ENCODE results near the gene PCDHA2.
"Not testable (repeated sequence)": the region's sequence is repeated elsewhere in the genome, so short reads cannot be mapped to it uniquely, and the experiment has no call there.

Gene PCDHA2

DNA sequence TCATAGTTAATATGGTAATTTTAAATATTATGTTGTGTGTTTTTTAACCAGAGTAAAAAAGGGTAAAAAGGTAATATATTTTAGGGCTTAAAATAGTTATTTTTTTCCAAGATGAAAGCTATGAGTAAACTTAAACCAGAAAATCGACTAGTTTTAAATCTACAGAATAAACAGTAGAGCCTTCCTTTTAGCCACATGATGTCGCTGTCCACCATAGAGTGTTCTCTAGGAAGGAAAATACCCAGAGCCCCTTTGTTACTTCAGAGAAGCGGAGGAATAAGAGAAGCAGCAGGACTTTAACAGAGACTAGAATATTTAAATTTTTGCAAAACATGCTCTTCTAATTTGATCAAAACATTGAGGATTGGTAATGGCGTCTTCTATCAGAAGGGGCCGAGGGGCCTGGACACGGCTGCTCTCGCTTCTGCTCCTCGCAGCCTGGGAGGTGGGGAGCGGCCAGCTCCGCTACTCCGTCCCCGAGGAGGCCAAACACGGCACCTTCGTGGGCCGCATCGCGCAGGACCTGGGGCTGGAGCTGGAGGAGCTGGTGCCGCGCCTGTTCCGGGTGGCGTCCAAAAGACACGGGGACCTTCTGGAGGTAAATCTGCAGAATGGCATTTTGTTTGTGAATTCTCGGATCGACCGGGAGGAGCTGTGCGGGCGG is at the start of gene PCDHA2:
TSS of gene PCDHA2 (plus strand) at position 258 of the 664 bp plus-strand sequence.
- DNase-seq, result no peak

- no peak for DNase-seq
Observed at GRCh38 chr5:140753561-140753960, 41.1 kb upstream of the PCDHA2 start.

- DNase-seq, result peak in 1 of 3 donors; percentile 2
Observed at GRCh38 chr5:140764177-140764973, 30.3 kb upstream of the PCDHA2 start.

DNA sequence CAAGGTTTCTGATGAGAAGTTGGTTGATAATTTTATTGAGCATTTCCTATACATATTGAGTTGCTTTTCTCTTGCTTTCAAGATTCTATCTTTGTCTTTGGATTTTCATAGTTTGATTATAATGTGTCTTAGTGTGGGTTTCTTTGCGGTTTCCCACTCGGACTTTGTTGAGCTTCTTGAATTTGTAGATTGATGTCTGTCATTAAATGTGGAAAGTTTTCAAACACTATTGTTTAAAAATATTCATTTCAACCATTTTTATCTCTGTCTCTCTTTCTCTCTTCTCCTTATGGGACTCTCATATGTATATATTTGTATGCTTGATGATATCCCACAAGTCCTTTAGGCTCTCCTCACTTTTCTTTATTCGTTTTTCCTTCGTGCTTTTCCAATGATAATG is 27.2 kb upstream of the PCDHA2 start:
- no peak for DNase-seq

GRCh38 chr5:140780512-140780911 is 14.1 kb upstream of the PCDHA2 start:
- no peak for DNase-seq

- DNase-seq, result peak in 1 of 3 donors; percentile 5
Observed at GRCh38 chr5:140785905-140786686, 8.6 kb upstream of the PCDHA2 start, which contains the start of gene PCDHA1. PCDHA1 (plus strand) TSS chr5:140786140.

DNA sequence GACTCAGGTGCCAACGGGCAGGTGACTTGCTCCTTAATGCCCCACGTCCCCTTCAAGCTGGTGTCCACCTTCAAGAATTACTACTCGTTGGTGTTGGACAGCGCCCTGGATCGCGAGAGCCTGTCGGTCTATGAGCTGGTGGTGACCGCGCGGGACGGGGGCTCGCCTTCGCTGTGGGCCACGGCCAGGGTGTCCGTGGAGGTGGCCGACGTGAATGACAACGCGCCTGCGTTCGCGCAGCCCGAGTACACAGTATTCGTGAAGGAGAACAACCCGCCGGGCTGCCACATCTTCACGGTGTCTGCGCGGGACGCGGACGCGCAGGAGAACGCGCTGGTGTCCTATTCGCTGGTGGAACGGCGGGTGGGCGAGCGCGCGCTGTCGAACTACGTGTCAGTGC is 7.2 kb upstream of the PCDHA2 start:
- DNase-seq, result not testable (repeated sequence)

DNA sequence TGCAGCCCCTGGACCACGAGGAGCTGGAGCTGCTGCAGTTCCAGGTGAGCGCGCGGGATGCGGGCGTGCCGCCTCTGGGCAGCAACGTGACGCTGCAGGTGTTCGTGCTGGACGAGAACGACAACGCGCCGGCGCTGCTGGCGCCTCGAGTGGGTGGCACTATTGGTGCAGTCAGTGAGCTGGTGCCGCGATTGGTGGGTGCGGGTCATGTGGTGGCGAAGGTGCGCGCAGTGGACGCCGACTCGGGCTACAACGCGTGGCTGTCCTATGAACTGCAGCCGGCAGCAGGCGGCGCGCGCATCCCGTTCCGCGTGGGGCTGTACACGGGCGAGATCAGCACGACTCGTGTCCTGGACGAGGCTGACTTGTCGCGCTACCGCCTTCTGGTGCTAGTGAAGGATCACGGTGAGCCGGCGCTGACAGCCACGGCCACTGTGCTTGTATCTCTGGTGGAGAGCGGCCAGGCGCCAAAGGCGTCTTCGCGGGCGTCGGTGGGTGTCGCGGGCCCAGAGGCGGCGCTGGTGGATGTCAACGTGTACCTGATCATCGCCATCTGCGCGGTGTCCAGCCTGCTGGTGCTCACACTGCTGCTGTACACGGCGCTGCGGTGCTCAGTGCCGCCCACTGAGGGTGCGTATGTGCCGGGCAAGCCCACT is 6.7 kb upstream of the PCDHA2 start:
- not testable (repeated sequence) for DNase-seq

- peak in 1 of 3 donors; percentile 2 for DNase-seq
Observed at GRCh38 chr5:140791089-140791488, 3.6 kb upstream of the PCDHA2 start.

DNA sequence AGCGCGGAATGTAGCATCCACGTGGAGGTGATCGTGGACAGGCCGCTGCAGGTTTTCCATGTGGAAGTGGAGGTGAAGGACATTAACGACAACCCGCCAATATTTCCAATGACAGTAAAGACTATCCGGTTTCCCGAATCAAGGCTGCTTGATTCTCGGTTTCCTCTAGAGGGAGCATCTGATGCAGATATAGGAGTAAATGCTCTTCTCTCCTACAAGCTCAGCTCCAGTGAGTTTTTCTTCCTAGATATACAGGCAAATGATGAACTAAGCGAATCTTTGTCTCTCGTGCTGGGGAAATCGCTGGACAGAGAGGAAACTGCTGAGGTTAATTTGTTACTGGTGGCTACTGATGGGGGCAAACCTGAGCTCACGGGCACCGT is 598 bp downstream of the PCDHA2 start:
- DNase-seq, result no peak

GRCh38 chr5:140796072-140796717 is 1.5 kb downstream of the PCDHA2 start:
- DNase-seq, result not testable (repeated sequence)

DNA sequence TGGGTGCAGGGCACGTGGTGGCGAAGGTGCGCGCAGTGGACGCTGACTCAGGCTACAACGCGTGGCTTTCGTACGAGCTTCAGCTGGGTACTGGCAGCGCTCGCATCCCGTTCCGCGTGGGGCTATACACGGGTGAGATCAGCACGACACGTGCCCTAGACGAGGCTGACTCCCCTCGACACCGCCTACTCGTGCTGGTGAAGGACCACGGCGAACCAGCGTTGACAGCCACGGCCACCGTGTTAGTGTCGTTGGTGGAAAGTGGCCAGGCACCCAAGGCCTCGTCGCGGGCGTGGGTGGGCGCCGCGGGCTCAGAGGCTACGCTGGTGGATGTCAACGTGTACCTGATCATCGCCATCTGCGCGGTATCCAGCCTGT is 2.1 kb downstream of the PCDHA2 start:
- no peak for DNase-seq

DNA sequence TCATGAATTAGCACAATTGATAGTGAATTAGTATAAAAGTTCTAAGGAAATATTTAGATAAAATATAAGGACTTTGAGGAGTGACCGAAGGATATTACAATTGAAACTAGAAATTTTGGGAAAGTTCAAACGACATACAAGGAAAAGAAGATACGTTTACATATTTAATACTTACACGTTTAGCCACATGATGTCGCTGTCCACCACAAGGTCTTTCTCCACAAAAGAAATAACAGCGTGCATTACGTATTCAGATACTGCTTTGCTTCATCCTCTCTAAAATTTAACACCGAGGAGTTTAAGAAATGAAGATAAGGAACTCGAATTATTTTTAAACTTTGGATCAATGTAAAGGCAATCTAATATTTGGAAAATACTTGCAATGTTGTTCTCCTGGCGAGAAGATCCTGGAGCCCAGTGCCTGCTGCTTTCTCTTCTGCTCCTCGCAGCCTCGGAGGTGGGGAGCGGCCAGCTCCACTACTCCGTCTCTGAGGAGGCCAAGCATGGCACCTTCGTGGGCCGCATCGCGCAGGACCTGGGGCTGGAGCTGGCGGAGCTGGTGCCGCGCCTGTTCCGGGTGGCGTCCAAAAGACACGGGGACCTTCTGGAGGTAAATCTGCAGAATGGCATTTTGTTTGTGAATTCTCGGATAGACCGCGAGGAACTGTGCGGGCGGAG is 6.3 kb downstream of the PCDHA2 start, which contains the start of gene PCDHA3:
TSS of gene PCDHA3 (plus strand) at position 242 of the 678 bp plus-strand sequence.
- peak in 1 of 3 donors; percentile 5 for DNase-seq

DNA sequence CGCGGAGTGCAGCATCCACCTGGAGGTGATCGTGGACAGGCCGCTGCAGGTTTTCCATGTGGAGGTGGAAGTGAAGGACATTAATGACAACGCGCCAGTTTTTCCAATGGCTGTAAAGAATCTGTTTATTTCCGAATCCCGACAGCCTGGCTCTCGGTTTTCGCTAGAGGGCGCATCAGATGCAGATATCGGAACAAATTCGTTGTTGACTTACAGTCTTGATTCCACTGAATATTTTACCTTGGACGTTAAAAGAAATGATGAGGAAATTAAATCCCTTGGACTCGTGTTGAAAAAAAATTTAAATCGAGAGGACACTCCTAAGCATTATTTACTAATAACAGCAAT is 6.8 kb downstream of the PCDHA2 start:
- peak in 1 of 3 donors; percentile 2 for DNase-seq

DNA sequence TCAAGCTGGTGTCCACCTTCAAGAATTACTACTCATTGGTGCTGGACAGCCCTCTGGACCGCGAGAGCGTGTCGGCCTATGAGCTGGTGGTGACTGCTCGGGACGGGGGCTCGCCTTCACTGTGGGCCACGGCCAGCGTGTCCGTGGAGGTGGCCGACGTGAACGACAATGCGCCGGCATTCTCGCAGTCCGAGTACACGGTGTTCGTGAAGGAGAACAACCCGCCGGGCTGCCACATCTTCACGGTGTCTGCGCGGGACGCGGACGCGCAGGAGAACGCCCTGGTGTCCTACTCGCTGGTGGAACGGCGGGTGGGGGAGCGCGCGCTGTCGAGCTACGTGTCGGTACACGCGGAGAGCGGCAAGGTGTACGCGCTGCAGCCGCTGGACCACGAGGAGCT is 7.7 kb downstream of the PCDHA2 start:
- DNase-seq, result not testable (repeated sequence)

- no peak for DNase-seq
Observed at GRCh38 chr5:140802781-140803271, 8.2 kb downstream of the PCDHA2 start.

GRCh38 chr5:140806834-140807775 is 12.5 kb downstream of the PCDHA2 start, which contains the start of gene PCDHA4:
PCDHA4 (plus strand) TSS chr5:140807068.
- peak in 1 of 3 donors; percentile 23 for DNase-seq

- DNase-seq, result not testable (repeated sequence)
Observed at GRCh38 chr5:140808241-140808888, 13.7 kb downstream of the PCDHA2 start.

- DNase-seq, result no peak
Observed at GRCh38 chr5:140808889-140809291, 14.2 kb downstream of the PCDHA2 start.
